ENCODE data around the gene PDE1C.

The PDE1C gene

GRCh38 chr7:31986878-31987518, 83.2 kb downstream of the PDE1C start:
- no peak for DNase-seq

GRCh38 chr7:31982962-31983361, 87.2 kb downstream of the PDE1C start:
- DNase-seq: no peak

GRCh38 chr7:31981874-31982390, 88.3 kb downstream of the PDE1C start:
- DNase-seq: no peak

- no peak for DNase-seq
Observed at GRCh38 chr7:31979690-31980330, 90.4 kb downstream of the PDE1C start.

GRCh38 chr7:31975546-31975945, 94.7 kb downstream of the PDE1C start:
- DNase-seq: no peak

GRCh38 chr7:31974351-31974750, 95.9 kb downstream of the PDE1C start:
- no peak for DNase-seq

- no peak for DNase-seq
Observed at GRCh38 chr7:31971049-31971667, 99.0 kb downstream of the PDE1C start.

GRCh38 chr7:31970501-31970900, 99.7 kb downstream of the PDE1C start:
- DNase-seq: no peak

GRCh38 chr7:31963569-31964175, 106.5 kb downstream of the PDE1C start:
- DNase-seq: no peak

- DNase-seq: no peak
Observed at GRCh38 chr7:31962246-31962645, 108.0 kb downstream of the PDE1C start.

GRCh38 chr7:31958226-31958625, 112.0 kb downstream of the PDE1C start:
- DNase-seq: no peak

- DNase-seq: no peak
Observed at GRCh38 chr7:31957756-31958155, 112.5 kb downstream of the PDE1C start.

- DNase-seq: no peak
Observed at GRCh38 chr7:31957090-31957720, 113.0 kb downstream of the PDE1C start.

GRCh38 chr7:31955641-31956040, 114.6 kb downstream of the PDE1C start:
- DNase-seq: no peak

GRCh38 chr7:31955021-31955420, 115.2 kb downstream of the PDE1C start:
- no peak for DNase-seq

GRCh38 chr7:31954500-31954899, 115.7 kb downstream of the PDE1C start:
- DNase-seq: no peak

- no peak for DNase-seq
Observed at GRCh38 chr7:31953432-31953831, 116.8 kb downstream of the PDE1C start.

- DNase-seq: no peak
Observed at GRCh38 chr7:31950091-31950755, 120.0 kb downstream of the PDE1C start.

- no peak for DNase-seq
Observed at GRCh38 chr7:31948029-31948428, 122.2 kb downstream of the PDE1C start.

GRCh38 chr7:31940167-31940566, 130.0 kb downstream of the PDE1C start:
- no peak for DNase-seq

GRCh38 chr7:31939076-31939475, 131.1 kb downstream of the PDE1C start:
- no peak for DNase-seq

- DNase-seq: no peak
Observed at GRCh38 chr7:31938650-31939049, 131.6 kb downstream of the PDE1C start.

- no peak for DNase-seq
Observed at GRCh38 chr7:31937982-31938381, 132.2 kb downstream of the PDE1C start.
